Kasumi-1 (cell line): ENCODE data around the gene LY86.

ENCODE experiments used
- DNase-seq, 2 experiments: peaks; one replicate each; lab custom pipeline; 2025; lab: John Stamatoyannopoulos, UW

LY86 gene

DNA sequence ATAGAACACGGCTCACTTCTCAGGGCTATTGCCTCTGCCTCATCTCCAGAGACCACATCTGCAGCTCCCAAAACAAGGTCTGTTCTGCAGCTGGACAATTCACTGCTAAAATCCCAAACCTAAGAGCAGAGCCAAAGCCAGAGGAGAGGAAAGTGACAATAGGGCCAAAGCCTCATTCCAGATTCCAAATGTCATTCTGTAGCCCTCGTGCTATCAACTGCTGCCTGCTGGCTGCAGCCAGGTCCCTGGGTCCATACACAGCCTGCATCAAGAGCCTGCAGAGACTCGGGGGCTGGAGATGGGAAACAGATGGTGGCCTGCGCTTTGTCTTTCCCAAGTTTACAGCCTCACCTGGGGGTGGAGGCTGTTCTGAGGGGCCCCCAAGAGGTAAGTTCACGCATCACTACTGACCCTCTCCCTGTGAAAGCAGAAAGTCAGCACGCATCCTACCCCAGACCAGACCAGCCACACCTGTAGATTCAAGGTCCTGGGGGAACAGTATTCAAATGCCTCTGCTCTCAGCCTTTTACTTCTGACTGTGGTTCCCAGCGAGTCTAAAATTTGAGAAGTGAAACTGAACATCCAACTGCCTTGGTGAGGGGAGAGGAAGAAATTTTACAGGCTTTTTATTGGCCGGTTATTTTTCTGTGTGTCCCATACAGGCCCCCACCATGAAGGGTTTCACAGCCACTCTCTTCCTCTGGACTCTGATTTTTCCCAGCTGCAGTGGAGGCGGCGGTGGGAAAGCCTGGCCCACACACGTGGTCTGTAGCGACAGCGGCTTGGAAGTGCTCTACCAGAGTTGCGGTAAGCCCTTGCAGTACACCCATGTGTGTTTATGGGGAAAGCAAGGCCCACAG is at the start of gene LY86:
LY86 (plus strand) TSS at position 657 of the 860 bp plus-strand sequence; CDS start at position 672, 15 bp downstream.
- peak in 1 of 2 experiments; percentile 15 for DNase-seq

DNA sequence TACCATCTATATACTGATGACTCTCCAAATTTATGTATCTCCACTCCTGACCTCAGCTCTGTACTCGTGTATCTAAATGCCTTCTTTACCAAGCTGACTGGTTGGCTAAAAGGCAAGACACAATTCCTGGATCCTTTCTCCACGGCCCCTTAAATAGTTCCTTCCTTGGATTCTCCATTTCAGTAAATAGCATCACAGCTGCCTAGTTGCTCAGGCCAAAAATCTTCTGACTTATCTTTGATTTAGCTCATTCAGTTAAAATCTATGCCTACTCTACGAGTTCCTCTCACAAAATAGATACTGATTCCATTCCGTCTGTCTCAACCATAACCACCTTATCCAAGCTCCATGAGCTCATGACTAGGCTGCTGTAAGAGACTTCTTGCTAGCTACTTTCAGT is 49.5 kb upstream of the LY86 start:
- DNase-seq: no peak

DNA sequence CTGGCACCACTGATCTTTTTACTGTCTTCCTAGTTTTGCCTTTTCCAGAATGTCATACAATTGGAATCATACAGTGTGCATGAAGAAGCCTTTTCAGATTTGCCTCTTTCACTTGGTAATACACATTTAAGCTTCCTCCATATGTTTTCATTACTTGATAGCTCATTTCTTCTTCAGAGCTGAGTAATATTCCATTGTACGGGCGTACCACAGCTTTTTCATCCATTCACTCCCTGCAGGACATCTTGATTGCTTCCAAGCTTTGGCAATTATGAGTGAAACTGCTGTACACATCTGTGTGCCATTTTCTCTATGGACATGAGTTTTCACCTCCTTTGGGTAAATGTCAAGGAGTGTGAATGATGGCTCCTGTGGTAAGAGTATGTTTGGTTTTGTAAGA is 46.2 kb upstream of the LY86 start:
- no peak for DNase-seq

DNA sequence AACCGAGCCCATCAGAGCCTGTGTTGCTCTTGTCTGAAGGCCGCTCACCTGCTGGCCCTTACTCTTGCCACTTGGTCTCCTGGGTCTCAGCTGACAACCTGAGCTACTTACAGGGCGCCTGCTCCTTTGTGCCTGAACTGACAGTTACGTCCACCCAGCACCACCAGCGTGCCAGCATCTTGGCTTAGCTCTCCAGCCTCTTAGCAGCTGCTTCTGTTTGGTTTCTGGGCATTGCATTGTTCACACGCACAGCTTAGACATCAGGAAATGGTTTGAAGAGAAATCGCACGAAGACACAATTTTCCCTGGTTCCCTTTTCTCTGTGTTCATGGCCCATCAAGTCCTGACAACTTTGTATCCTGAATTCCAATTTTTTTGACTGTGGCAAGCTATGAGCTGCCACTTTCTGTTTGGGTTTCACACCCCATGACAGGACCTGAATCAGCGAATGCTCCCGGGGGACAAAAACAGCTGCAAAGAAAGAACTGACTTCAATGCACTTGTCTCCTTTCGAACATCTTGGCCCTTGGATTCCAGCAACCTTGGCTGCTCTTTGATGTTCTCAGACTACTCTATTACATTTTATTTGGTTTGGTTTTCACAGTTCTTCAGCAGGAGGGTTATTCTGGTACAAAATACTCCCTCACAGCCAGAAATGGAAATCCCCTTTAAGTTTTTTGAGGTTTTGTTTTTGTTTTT is 45.2 kb upstream of the LY86 start:
- DNase-seq: no peak

DNA sequence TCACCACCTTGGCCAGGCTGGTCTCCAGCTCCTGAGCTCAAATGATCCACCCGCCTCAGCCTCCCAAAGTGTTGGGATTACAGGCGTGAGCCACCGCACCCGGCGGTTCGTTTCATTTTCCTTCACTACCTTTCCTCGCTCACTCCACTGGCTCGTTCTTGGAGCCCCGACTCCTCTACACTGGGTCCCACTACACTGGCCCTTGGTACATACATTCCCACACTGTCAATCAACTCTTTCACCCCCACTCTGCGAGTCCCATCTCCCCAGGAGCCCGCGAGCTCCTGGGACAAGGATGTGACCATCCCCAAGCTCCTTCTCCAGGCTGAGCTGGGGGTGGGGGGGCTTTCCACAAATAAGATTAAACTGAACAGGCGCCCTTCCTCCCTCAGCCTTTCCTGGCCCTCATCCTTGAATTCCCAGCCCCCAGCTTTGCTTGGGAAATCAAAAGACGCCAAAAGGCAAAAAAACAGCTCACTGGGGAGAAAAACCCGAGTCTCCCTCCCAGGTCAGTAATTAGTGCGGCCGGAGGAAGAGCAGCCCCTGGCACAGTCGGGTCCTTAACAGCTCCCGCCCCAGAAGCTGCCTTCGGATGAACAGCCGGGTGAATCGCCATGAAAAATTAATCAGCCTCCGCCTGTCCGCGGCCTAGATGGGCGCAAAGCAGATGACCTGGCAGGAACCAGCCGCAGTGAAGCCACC is 42.8 kb upstream of the LY86 start:
- DNase-seq: no peak

DNA sequence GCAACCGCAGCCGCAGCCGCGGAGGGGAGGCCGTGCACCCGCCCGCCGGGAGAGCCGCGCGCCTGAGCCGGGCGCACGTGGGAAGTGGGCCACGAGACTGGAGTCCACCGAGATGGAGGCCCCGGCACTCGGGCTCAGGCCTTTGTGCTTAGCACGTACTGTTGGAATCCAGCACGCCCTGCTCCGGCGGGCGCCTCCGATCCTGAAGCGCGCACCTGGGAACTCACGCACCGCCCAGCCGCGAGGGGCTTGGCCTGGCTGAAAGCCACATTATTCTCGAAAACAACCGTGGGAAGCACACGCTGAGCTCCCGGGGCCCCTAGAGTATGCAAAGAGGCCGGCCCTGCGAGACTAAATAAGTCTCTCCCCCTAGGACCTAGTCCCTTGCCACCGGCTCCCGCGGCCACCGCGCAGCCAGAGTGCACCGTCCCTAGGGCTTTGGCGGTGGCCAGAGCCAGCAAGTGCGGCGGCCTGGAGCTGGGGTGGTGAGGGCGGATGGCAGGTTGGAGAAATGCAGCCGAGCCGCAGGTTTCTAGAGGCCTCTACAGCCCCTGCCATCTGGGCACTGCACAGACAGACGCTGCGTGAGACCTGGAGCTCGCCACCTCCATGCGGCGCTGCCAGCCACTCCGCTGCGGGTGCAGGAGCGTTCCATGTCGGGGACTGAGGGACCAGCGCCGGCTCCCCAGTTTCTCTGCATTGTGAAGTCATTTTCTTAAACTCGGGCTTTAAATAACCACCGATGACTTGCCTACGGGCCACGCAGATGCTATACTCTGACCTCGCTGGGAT is 42.0 kb upstream of the LY86 start:
- DNase-seq: no peak

DNA sequence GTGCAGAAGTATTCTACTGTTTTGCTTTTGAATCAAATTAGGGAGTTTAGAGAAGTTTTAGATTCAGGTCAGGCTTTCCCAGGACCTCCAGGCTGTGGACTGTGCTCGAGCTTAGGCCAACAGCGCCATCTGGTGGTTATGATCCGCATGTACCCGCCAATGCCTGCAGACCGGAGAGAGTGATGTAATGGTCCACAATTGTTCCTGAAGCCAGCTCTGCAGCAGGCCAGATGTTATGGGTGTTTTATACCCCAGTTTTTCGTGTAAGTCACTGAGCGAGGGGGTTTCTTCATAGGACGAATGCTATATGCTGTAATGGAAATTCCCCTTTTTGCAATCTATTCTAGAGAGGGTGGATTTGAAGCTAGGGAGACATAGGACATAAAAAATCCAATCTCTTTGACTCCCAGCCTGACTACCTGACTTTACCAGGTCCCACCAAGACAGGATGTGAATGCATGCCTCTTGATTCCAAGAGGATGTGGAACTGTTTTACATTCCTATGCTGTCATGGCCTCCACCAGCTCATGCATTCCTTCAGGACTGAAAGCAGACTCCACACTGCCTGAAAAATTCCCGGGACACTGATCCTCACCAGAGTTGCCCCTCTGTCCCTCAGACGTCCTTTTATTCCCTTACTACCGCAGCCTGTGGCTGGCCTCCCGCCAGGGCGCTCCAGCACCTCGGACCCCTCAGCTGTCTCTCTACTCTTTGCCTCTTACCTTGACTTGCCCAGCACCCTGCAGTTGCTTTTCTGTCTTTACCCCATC is 41.2 kb upstream of the LY86 start:
- peak; percentile 88 to 92 for DNase-seq

DNA sequence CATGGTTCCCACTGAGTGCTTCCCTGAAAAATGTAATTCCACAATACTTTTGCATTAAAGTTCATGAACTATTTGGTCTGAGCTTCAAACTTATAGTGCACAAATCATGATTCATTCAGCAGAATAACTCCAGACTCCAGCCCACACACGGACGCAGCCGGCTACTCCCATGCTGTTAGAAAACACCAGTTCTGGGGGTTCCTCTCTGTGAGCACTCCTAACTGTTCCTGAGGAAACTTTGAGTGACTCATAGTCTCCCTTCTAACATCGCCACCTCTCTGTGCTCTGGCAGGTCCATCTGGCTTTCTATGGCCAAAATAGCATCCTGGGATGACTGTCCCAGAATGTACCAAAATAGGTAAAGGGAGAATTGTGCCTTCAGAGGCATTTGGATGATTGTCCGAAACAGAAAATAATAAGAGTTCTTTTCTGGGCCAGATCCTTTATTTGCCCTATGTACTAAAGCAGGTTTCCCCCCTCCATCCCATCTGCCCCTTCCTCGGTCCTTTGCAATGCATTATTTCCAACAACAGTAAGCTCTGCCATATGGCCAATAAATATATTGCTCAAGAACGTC is 32.3 kb upstream of the LY86 start:
- DNase-seq: peak; percentile 22 to 24

DNA sequence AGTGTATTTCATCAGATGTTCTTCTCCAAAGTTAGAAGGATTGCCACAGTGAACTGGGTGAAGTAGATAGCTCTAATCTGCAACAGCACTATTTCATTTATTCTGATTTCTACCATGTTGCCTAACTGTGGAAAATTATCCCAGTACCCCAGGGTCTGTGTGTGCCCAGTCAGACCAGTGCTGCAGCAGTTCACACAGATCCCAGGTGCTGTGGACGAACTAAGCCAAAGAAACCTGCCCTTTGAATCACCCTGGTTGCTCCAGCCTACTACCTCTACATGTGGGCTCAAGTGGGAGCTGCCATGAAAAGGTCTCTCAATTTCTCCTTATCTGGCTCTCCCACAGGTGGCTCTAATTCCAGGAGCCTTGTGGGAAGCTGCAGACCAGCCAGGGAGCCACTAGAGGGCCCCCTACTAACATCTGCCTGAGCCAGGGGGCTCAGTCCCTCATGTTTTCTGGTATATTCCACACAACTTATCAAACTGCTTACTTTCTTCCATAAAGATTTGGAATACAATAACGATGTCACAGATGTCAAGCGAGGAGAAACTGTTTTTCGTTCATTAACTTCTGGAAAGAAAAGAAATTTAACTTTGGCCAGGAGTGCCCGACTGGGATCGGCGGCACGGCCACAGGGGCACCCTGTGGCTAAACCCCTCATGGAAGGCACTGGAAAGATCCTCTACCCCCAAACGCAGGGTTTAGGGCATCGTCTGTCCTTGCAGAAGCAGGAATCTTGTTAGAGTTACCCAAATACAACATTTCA is 31.6 kb upstream of the LY86 start:
- DNase-seq: peak; percentile 66

DNA sequence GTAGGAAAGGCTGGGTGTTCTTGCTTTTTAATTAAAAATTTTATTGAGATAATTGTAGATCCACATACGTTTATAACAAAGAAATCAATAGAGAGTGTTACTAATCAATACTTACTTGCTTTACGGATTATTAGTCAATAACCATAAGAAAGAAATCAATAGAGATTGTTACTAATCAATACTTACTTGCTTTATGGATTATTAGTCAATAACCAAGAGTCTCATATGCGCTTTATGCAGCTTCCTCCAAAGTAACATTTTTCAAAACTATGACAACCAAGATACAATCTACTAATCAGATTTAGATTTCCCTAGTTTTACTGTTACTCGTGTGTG is 31.0 kb upstream of the LY86 start:
- no peak for DNase-seq

DNA sequence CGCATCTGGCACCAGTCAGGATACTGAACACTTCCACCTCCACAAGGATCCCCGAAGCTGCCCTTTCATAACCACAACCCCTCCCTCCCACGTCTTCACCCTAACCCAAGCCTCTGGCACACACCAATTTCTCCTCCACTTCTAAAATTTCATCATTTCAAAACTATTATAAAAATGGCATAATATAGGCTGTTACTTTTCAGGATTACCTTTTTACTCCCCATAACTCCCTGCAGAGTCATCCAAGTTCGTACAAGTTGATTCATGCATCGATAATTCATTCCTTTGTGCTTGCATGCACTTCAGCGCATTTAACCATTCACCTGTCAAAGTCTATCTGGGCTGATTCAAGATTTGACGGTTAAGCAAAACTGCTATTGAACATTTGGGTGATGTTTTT is 30.6 kb upstream of the LY86 start:
- no peak for DNase-seq

DNA sequence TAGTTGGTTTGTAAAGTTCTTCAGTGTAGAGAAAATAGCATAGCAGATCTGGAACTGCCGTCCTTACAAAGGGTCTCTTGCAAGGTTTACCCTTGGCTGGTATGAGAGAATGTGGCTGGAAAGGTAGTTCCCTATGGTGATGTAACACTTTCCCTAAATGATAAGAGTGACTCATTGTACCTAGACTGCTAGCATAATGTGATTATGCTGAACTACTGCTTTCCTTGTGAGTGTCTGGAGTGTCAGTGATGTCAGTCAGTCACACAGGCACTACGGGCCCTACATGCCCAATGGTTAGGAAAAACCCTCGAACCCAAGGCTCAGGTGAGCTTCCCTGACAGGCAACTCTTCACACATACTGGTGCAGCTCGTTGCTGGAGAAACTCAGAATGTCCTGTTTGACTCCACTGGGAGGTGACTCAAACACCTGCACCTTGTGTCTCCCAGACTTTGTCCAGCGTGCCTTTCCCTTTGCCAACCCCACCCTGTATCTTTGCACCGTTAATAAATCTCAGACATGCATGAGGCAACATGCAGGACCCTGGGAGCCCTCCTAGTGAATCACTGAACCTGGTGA is 28.4 kb upstream of the LY86 start:
- DNase-seq: no peak

DNA sequence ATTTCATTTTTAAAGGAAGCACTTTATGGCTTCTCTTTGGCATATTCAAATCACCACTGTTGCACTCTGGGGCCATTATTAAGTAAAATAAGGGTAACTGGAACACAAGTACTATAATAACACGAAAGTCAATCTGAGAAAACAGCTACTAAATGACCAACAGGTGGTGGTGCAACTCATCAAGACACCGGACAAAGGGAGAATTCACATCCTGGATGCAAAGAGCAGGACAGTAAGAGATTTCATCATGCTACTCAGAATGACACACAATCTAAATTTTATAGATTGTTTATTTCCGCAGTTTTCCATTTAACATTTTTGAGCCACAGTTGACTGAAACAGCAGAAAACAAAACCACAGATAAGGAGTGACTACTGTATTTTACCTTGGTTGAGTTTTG is 27.6 kb upstream of the LY86 start:
- peak in 1 of 2 experiments; percentile 3 for DNase-seq

DNA sequence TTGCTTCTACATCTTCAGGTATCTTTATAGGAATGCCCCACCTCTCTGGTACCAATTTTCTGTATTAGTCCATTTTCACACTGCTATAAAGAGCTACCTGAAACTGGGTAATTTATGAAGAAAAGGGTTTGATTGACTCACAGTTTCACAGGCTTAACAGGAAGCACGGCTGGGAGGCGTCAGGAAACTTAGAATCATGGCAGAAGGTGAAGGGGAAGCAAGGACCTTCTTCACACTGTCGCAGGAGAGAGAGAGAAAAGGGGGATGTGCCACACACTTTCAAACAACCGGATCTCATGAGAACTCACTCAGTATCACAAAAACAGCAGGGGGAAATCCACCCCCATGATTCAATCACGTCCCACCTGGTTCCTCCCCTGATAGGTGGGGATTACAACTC is 24.4 kb upstream of the LY86 start:
- no peak for DNase-seq

DNA sequence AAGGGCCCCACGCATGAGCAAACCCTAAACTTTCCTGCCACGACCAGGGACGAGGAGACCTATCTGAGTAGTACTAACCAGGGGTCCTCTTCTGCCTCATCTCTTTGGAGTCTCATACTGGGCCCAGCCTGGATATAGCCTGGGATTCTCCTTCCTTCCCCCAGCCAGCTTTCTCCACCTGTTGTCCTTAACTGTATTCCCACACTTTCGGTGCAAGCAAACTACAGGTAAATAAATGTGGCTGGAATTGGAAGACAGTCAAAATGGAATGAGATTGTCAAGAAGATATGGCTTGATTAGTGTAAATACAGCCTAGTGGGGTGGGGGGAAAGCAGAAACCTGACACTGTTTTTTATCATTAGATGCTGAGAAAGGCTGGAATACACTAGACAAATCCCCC is 23.5 kb upstream of the LY86 start:
- DNase-seq: no peak

DNA sequence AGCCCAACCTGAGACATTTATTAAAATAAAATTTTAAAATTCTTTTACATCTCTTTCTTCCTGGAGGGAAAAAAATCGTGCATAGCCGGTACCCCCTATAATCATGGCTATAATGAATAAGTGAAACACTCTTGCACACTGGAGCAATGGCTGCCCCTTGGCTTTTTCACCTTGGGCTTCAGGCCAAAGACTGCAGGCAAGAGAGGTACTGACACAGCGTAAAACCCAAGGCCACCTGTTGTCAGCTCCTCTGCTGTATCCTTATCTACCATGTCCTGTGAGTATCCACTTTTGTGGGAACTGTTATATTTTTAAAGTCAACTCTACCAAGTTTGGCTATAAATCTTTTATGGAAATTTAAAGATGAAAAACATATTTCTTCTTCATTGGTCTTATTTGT is 23.0 kb upstream of the LY86 start:
- no peak for DNase-seq

DNA sequence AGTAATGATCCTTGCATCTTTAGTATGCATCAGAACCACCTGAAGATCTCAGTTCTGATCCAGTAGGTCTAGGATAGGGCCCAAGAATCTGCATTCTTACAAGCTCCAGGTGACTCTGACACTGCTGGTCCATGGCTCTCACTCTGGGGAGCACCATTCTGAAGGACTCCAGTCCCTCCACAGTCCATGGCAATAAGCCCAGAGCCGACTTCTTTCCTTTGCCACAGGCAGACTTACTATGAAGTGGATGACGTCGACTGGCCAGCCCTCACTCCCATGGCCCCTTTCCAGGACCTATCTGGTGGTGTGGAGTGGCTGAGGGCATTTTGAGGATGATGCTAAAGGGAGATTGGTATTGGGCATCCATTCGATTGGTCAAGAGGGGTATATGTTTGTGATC is 21.8 kb upstream of the LY86 start:
- DNase-seq: no peak

DNA sequence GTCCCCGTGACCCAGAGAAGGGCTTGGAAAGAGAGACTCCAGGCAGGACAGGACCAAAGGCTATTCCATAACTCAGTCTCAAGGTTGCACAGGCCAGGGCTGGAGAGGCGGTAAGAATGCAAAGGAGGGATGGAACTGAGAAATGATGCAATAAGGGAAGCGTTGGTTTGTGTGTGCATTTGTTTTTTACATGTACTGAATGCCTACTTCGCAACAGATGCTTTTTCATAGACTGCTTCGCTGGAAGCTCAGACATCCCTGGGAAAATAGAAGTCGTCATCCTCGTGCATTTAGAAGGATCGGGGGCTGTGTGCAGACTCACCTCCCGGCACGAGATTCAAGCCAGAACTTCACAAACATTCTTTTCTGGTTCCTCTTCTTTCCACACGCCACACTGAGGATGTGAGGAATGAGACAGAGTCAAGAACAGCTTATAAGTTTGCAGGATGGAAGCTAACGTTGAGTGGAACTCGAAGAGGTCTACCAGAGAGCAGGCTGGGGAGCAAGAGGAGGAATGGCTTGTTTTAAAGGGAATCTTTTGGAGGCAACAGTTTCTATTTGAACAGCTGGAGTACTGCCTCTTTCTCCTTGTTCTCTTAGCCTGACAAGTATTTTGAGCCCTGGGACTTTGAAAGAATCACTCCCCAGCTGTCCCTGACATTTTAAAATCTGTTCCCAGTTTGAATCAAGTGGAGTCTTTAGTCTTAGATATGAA is 19.3 kb upstream of the LY86 start:
- DNase-seq: no peak

DNA sequence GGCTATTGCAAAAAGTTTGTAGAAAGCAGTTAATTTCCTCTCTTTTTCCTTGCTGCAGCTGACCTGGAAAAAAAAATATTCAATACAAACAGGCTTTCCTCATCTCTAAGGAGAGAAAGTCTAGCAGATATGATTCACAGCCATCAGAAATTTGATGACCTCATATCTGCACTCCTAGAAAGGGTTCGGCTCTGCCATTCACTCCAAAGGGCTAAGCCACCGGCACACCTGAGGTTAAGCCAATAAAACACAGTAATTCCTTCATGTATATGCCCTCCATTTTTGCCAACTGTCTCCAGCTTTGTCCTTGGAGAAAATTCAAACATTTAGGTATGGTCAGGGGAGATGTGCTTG is 18.7 kb upstream of the LY86 start:
- no peak for DNase-seq
